Measurements from ENCODE around the gene XG.

GRCh38 chrX:2820136-2820771 lies 68.4 kb downstream of the XG start:
- TF ChIP-seq CTCF (IDR thresholded peaks at IDR 0.05) = no peak
- TF ChIP-seq EP300 (IDR thresholded peaks at IDR 0.05; ENCODE audit: low read depth) = no peak

Data from transverse colon (tissue), 3 donors.